Pancreas (tissue), 10 donors: ENCODE data around the gene SHISAL1. TPM values are rescaled to one million over a fixed set of nuclear protein-coding genes. Genes with fewer than 3 reads are reported as not detected.

Experiments
- ATAC-seq, 4 donors: fragments of 200-7000 bp; cut with Tn5 transposase; one replicate each; pipeline versions ENCODE4 v1.8.0 to v1.9.1; 2020; ENCODE audit warnings: mild to moderate bottlenecking in 4 of 4, moderate library complexity in 4 of 4
- DNase-seq, 6 donors: peaks; one replicate each; pipeline ENCODE4 v3.0.0-alpha.2; 2020
- FAIRE-seq: peaks from 2 replicates; lab custom pipeline; 2012; peaks lifted over from hg19 to GRCh38; lab: Jason Lieb, UNC
- H3K27ac ChIP-seq, 4 donors: fragments of 200-600 bp; sonication (generic); 1 replicate in 3 of 4; 2 replicates in 1 of 4; pipeline versions ENCODE4 v1.5.0 to v1.8.0; 2020
- H3K27me3 ChIP-seq, 4 donors: fragments of 200-600 bp; one replicate each; pipeline ENCODE4 v1.8.0; 2021
- H3K36me3 ChIP-seq, 3 donors: fragments of 200-600 bp; sonication (generic) in 1 of 3; one replicate each; pipeline versions ENCODE4 v1.5.0 to v1.8.0; 2020 to 2021
- H3K4me1 ChIP-seq, 3 donors: fragments of 200-600 bp; one replicate each; pipeline ENCODE4 v1.8.0; 2021
- H3K4me3 ChIP-seq, 4 donors: fragments of 200-600 bp; sonication (generic) in 2 of 4; one replicate each; pipeline versions ENCODE4 v1.5.0 to v1.8.0; 2020 to 2021
- H3K9me3 ChIP-seq, 4 donors: fragments of 200-600 bp; one replicate each; pipeline ENCODE4 v1.8.0; 2021
- CTCF ChIP-seq, 4 donors: fragments of 200-600 bp; sonication (generic) in 3 of 4; IDR thresholded peaks; one replicate each; pipeline versions ENCODE4 v1.5.0 to v1.8.0; 2021; ENCODE audit warnings: antibody characterized with exemption in 4 of 4
- WGBS, 2 donors: extraction: QIAGEN DNeasy Blood & Tissue Kit; methylation state at CpG; one replicate each; pipeline ENCODE4 v1.1.7; 2013; 5-methylcytosine and 5-hydroxymethylcytosine counted together
- intact Hi-C, 3 donors: fragments of 100-400 bp; cut with DNase I; formaldehyde crosslinking; loops; one replicate each; pipeline versions ENCODE4 v1.11.1 to v1.14.2; 2022
- polyA plus RNA-seq, 2 donors: library from polyadenylated mRNA; stranded (reverse); fragments of 200-250 nt; gene quantifications; one replicate each; pipeline ENCODE4 v1.2.3, GENCODE V29; 2013
- total RNA-seq, 6 donors: library from RNA; stranded (reverse); fragmentation: NEBNext Ultra II Directional in 4 of 6; extraction: Animal tissue kit (Norgen Biotek cat#: 25700) in 4 of 6; gene quantifications; one replicate each; pipeline versions ENCODE4 v1.2.1 to v1.2.4, GENCODE V29; 2021 to 2023
- donor health status: healthy with polysubstance abuse.
- donor health status: DM: no; HTN: no; CAD: no; lungs with moderate emphysema.
- donor health status: DM: no; HTN: no; CAD: no.
- donor health status: control.
- donor health status: control.
- donor health status: Bipolar disorder and iron deficiency.
- donor health status: DM: yes; HTN: yes; CAD: no.
- donor health status: DM: no; HTN: no; CAD: no.
- donor health status: DM: no; HTN: no; CAD: no.
- donor health status: DM: yes; HTN: yes; CAD: no.

The SHISAL1 gene
- total and polyA plus RNA-seq, 8 donors: 0.35 to 1.3 (median 0.54) TPM

DNA sequence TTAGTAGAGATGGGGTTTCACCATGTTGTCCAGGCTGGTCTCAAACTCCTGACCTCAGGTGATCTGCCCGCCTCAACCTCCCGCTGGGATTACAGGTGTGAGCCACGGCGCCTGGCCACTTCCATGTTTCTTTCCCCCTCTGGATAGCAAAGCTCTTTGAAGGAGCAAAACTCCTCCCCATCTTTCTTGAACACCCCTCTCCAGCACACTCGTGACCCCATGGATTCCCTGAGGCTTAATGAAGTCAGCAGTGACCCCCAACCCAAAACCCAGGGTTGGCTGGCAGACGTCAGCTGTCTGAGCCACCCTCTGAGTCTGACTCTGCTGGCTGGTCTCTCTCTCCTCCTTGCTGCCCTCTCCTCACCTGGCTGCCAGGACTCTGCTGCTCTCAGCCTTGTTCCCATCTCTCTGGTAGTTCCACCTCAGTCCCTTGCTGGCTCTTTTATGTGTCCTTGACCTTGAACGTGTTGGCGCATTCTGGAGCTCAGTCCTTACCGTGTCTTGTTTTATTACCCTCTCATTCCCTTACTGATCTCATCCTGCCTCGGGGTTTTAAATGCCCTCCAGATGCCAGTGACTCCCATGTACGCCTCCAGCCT is 87.6 kb downstream of the SHISAL1 start:
- Histone ChIP-seq H3K4me1 (no peaks in the 10 kb centered on the region), H3K36me3 (no peaks in the 10 kb centered on the region), H3K27me3 (no peaks in the 10 kb centered on the region), H3K4me3 (no peak overlapping the region), H3K9me3 (no peaks in the 10 kb centered on the region), H3K27ac (no peak overlapping the region)
- ATAC-seq: no peak
- intact Hi-C loops: no loop called here
- DNase-seq: no peak
- no peak for TF ChIP-seq CTCF (IDR thresholded peaks at IDR 0.05)
- WGBS, 2 donors: 43 to 53% methylated on average over 10 to 11 of the region's 11 CpGs
- FAIRE-seq: no peak

- FAIRE-seq: no peak
- ATAC-seq: no peak
Measured at GRCh38 chr22:44224166-44224565, 88.6 kb downstream of the SHISAL1 start.

DNA sequence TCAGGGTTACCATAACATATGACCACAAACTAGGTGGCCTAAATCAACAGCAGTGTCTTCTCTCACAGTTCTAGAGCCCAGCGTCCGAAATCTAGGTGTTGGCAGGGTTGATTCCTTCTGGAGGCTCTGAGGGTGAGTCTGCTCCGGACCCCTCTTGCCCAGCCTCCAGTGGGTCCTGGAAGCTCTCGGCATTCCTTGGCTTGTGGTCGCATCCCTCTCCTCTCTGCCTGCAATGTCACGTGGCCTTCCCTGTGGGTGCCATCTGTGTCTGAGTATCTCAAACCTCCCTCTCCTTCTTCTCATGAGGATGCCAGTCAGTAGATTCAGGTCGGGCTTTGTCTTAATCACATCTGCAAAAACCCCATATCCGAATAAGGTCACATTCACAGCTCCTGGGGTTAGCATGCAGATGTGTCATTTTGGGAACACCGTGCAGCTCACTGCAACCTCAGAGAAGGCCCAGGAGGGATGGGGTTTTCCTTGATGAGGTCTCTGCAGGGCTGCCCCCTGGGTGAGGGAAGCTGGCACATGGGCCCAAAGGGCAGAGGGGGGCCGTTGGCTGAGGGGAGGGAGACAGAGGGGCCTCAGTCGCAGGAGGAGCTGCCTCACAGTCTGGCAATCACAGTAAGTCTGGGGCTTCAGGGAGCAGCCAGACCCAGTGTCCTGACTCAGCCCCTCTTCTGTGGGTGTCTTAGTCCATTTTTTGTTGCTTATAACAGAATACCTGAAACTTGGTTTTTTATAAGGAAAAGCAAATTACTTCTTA is 90.9 kb downstream of the SHISAL1 start:
- Histone ChIP-seq H3K27me3 (no peaks in the 10 kb centered on the region), H3K9me3 (no peaks in the 10 kb centered on the region), H3K4me3 (no peak overlapping the region), H3K4me1 (no peaks in the 10 kb centered on the region), H3K36me3 (no peaks in the 10 kb centered on the region), H3K27ac (no peak overlapping the region)
- intact Hi-C loops: no loop called here
- TF ChIP-seq CTCF (IDR thresholded peaks at IDR 0.05): no peak
- 77 to 80% methylated on average over 11 of the region's 11 CpGs for WGBS, 2 donors
- FAIRE-seq (no peak), ATAC-seq (no peak), DNase-seq (no peak)

More at GRCh38 chr22:44224166-44224565, 88.6 kb downstream of the SHISAL1 start:
- Histone ChIP-seq H3K4me3 (no peak overlapping the region), H3K27me3 (no peaks in the 10 kb centered on the region), H3K4me1 (no peaks in the 10 kb centered on the region), H3K27ac (no peak overlapping the region), H3K36me3 (no peaks in the 10 kb centered on the region), H3K9me3 (no peaks in the 10 kb centered on the region)
- intact Hi-C loops: no loop called here
- no peak for DNase-seq
- no peak for TF ChIP-seq CTCF (IDR thresholded peaks at IDR 0.05)
- 38 to 42% methylated on average over 12 of the region's 12 CpGs for WGBS, 2 donors

DNA sequence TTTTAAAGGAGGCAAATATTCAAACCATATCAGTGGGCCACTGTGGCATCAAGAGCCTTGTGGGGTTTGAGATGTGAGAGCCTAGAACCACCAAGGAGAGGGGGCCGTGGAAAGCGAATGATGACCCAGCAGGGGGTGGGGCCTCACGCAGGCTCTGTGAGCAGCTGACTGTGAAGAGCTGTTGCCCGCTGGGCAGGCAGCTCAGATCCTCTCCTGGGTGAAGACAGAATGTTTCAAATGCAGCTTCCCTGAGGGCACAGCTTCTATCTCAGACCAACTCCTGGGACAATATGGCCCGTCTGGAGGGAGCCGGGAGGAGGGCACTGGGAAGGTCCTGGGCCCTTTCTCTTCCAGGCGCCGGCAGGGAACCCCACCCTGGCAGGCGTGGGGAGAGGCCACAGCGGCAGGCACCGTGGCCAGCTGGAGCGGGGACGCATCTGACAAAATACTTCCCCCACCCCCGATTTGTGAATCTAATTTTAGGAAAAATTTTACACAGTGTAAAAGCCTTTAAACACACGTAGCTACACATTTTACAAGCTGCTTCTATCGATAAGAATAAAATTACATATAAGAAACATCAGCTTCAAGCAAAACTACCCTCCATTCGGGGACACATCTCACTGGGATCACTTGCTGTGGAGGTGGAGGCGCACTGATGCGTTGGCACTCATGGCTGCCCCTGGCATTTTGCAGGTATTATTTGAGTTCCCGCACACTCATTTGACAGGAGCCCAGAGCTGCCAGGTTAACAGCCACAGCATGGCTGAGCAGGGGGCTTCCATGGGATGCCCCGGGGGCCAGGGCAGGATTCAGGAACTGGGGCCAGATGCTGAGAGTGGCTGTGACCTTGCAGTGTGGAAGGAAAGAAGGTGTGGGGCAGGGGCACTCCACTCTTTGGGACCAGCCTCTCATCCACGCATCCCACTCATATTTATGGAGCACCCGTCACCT is 91.7 kb downstream of the SHISAL1 start:
- DNase-seq (no peak), FAIRE-seq (no peak), ATAC-seq (no peak)
- no peaks in the 10 kb centered on the region for H3K27me3 ChIP-seq
- H3K4me3 ChIP-seq: no peak overlapping the region
- intact Hi-C loops: no loop called here
- H3K36me3 ChIP-seq: no peaks in the 10 kb centered on the region
- no peaks in the 10 kb centered on the region for H3K9me3 ChIP-seq
- TF ChIP-seq CTCF (IDR thresholded peaks at IDR 0.05): no peak
- 65 to 68% methylated on average over 23 of the region's 23 CpGs for WGBS, 2 donors
- H3K27ac ChIP-seq: no peak overlapping the region
- H3K4me1 ChIP-seq: no peaks in the 10 kb centered on the region
